HS-5 (cell line): Measurements from ENCODE around the gene WDR62.

Experiments used
- DNase-seq: peaks from one replicate; pipeline ENCODE4 v3.0.0-alpha.2; 2012; ENCODE audit warnings: low read depth

Gene WDR62

GRCh38 chr19:36081894-36082293 is 27.2 kb downstream of the WDR62 start:
- no peak for DNase-seq

GRCh38 chr19:36082916-36083315 is 28.2 kb downstream of the WDR62 start:
- no peak for DNase-seq

GRCh38 chr19:36084231-36085009 is 29.7 kb downstream of the WDR62 start:
- no peak for DNase-seq

- no peak for DNase-seq
Measured at GRCh38 chr19:36086326-36086725, 31.6 kb downstream of the WDR62 start.

GRCh38 chr19:36089847-36090246 is 35.1 kb downstream of the WDR62 start:
- no peak for DNase-seq

- no peak for DNase-seq
Measured at GRCh38 chr19:36090910-36091695, 36.4 kb downstream of the WDR62 start.

- no peak for DNase-seq
Measured at GRCh38 chr19:36092566-36092965, 37.9 kb downstream of the WDR62 start.

GRCh38 chr19:36093146-36093662 is 38.5 kb downstream of the WDR62 start:
- no peak for DNase-seq

GRCh38 chr19:36093687-36094086 is 39.0 kb downstream of the WDR62 start:
- no peak for DNase-seq

GRCh38 chr19:36097036-36097435 is 42.3 kb downstream of the WDR62 start:
- DNase-seq, result no peak

- no peak for DNase-seq
Measured at GRCh38 chr19:36099166-36099785, 44.6 kb downstream of the WDR62 start.

- DNase-seq, result no peak
Measured at GRCh38 chr19:36100476-36100875, 45.8 kb downstream of the WDR62 start.

- no peak for DNase-seq
Measured at GRCh38 chr19:36101550-36102327, 47.0 kb downstream of the WDR62 start.

- DNase-seq, result no peak
Measured at GRCh38 chr19:36103040-36103626, 48.4 kb downstream of the WDR62 start.

- no peak for DNase-seq
Measured at GRCh38 chr19:36103842-36104552, 49.3 kb downstream of the WDR62 start.

- DNase-seq, result no peak
Measured at GRCh38 chr19:36106441-36106840, 51.7 kb downstream of the WDR62 start.

GRCh38 chr19:36106991-36107390 is 52.3 kb downstream of the WDR62 start:
- DNase-seq, result no peak

- no peak for DNase-seq
Measured at GRCh38 chr19:36108684-36109083, 54.0 kb downstream of the WDR62 start.

GRCh38 chr19:36110487-36111199 is 55.9 kb downstream of the WDR62 start, which contains the start of gene OVOL3:
Gene OVOL3 (plus strand): TSS chr19:36111143. CDS start chr19:36111203, 60 bp downstream.
- DNase-seq, result no peak

GRCh38 chr19:36111200-36111539 is 56.5 kb downstream of the WDR62 start:
- DNase-seq, result no peak
